GM13976 (cell line): ENCODE measurements around the gene PLK1.

Experiments
- DNase-seq: peaks from one replicate; pipeline ENCODE4 v3.0.0; 2012; ENCODE audit warnings: low spot score
- CTCF ChIP-seq: IDR thresholded peaks from 2 replicates; pipeline ENCODE4 v1.5.1; 2012; ENCODE audit warnings: borderline replicate concordance, mild to moderate bottlenecking; ENCODE audit not compliant: insufficient read depth; ENCODE audit errors: extremely low read depth, missing control alignments, control extremely low read depth
- in situ Hi-C: fragments of 300-500 bp; cut with MboI; formaldehyde crosslinking; loops from one replicate; pipeline ENCODE4 v1.12.0; 2022; ENCODE audit warnings: low sequenced_read_pairs, mixed read lengths, inconsistent platforms; ENCODE audit not compliant: unreplicated experiment

The PLK1 gene

GRCh38 chr16:23689442-23690187 is 10.9 kb downstream of the PLK1 start:
- in situ Hi-C loops = no loop called here
- TF ChIP-seq CTCF = no peak
- DNase-seq = no peak

GRCh38 chr16:23690771-23691482 is 12.2 kb downstream of the PLK1 start:
- in situ Hi-C loops = no loop called here
- TF ChIP-seq CTCF = no peak
- DNase-seq = no peak

DNA sequence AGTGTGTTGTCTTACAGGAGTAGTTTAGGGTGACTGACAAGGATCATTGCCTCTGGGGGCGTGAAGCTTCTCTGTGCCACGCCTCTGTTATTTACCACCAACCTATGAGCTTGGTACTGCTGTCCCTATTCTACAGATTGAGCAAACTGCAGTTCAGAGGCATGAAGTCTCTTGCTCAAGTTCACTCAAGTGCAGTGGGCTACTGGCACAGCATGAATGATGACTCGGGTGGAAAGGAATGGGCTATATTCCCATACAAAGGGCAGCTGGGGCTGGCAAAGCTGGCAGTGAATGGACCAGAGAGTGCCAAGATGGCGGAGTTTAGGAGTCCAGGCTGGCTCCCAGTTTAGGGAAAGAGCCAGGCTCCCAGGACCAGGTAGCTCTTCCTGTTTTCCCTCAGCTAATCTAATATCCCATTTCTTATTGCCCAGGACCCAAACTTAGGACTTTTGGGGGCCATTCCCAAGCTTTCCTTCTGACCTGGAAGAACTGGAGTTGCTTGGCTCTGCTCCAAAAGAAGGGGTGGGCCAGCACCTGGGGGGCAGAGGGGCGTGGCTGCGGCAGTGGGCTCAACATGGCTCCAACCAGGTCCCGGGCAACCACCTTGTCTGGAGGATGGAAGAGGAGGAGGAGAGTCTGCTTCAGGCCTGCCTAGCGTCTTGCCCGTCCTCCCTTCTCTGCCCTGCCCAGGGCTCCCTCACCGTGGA is 12.9 kb downstream of the PLK1 start:
- TF ChIP-seq CTCF = no peak
- in situ Hi-C loops = no loop called here
- no peak for DNase-seq

DNA sequence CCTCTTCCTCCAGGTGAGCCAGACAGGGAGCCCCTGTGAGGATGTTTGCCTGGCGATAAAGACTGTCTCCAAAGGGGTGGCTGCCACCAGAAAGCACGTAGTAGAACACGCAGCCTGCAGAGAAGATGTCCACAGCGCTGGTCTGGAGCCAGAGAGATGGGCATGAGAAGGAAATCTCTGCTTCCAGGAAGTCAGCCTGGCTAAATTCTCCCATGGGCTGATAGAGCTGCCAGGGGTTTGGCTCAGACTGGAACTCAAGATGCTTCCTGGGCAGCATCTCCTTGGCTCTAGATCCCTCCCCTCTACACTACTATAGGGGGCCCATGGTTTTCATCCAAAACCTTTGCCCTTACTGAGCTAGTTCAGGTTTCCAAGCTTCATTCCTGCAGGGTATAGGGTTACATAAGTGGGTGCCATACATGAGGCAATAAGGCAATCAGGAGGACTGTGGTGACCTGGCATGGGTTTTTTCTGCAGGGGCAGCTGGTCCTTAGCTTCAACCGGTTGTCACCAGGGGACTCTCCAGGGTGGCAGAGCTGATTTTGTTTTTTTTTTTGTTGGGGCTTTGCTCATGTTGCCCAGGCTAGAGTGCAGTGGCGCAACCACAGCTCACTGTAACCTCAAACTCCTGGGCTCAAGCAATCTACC is 13.6 kb downstream of the PLK1 start:
- TF ChIP-seq CTCF = no peak
- in situ Hi-C loops = no loop called here
- DNase-seq = no peak

DNA sequence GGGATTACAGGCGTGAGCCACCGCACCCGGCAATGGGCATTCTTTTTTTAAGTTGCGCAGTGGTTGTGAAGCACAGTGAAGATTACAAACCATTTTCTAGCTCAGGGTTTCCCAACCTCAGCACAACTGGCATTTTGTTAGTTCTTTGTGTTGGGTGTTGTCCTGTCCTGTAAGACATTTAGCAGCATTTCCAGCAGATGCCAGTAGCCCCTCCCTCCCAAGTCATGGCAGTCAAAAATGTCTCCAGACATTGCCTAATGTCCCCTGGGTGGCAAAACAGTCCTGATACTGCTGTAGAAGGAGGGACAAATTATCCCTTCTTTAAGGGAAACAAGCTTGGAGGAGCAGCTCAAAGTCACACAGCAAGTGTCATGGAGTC is 15.6 kb downstream of the PLK1 start:
- no peak for DNase-seq
- in situ Hi-C loops = no loop called here
- no peak for TF ChIP-seq CTCF

DNA sequence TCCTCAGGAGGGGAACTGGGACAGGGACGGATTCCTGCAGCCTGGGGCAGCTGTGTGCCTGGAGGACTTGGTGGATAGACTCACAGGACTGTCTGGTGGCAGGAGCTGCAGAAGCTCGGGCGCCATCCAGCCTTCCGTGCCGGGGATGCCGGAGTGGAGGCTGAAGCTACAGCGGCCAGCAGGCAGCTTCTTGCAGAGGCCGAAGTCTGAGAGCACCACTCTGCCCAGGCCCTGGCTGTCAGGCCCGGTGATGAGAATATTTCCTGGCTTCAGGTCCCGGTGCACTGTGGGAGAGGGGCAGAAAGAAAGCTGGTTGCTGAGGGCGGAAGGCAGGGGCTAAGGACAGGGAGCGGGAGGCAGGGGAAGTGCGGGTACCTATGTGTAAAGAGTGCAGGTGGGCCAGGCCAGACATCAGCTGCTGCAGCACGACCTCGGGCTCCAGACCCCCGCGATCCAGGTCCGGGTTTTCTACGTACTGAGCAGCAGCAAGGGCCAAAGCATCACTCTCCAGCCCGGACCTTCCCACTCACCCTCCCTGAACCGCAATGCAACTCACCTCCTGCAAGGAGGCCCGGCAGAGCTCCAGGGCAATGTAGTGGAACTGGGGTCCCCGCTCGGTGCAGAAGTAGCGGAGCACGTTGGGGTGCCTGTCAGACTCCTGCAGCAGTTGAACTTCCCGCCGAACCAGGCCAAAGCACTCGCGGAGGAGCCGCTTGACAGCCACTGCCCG is 16.1 kb downstream of the PLK1 start:
- TF ChIP-seq CTCF = no peak
- DNase-seq = peak; percentile 58
- in situ Hi-C loops = no loop called here
